GM23248 (cell line): ENCODE results near the gene CDX1. TPM values are rescaled to one million over a fixed set of nuclear protein-coding genes. Genes with fewer than 3 reads are reported as not detected.
A peak's percentile ranks its signal among the peaks of the same experiment; 100 is the strongest.

Source experiments
- DNase-seq: peaks from one replicate; pipeline ENCODE4 v3.0.0-alpha.2; 2015
- H2AFZ ChIP-seq: fragments of 200-600 bp; sonication (generic); 2 replicates; pipeline ENCODE4 v1.6.1; 2016; ENCODE audit warnings: antibody characterized with exemption
- H3F3A ChIP-seq: fragments of 200-600 bp; sonication (generic); 2 replicates; pipeline ENCODE4 v1.6.1; 2016; ENCODE audit warnings: mild to moderate bottlenecking, antibody characterized with exemption, mixed run types; ENCODE audit not compliant: insufficient read depth
- H3K27ac ChIP-seq: fragments of 200-600 bp; sonication (generic); 2 replicates; pipeline ENCODE4 v1.5.1; 2016; ENCODE audit warnings: mild to moderate bottlenecking
- H3K27me3 ChIP-seq: fragments of 200-600 bp; sonication (generic); replicated peaks from 2 replicates; pipeline ENCODE4 v1.6.1; 2016; ENCODE audit warnings: mild to moderate bottlenecking; ENCODE audit not compliant: insufficient read depth
- H3K36me3 ChIP-seq: fragments of 200-600 bp; sonication (generic); 2 replicates; pipeline ENCODE4 v1.6.1; 2016; ENCODE audit warnings: low read depth, mild to moderate bottlenecking
- H3K4me1 ChIP-seq: fragments of 200-600 bp; sonication (generic); 2 replicates; pipeline ENCODE4 v1.6.1; 2016; ENCODE audit warnings: mild to moderate bottlenecking; ENCODE audit not compliant: insufficient read depth
- H3K4me2 ChIP-seq: fragments of 200-600 bp; sonication (generic); one replicate; pipeline ENCODE4 v1.6.1; 2016; ENCODE audit warnings: mild to moderate bottlenecking; ENCODE audit not compliant: unreplicated experiment
- H3K4me3 ChIP-seq: fragments of 200-600 bp; sonication (generic); 2 replicates; pipeline ENCODE4 v1.5.1; 2016; ENCODE audit warnings: mild to moderate bottlenecking
- H3K79me2 ChIP-seq: fragments of 200-600 bp; sonication (generic); 2 replicates; pipeline ENCODE4 v1.6.1; 2016; ENCODE audit warnings: mild to moderate bottlenecking; ENCODE audit not compliant: insufficient read depth
- H3K9ac ChIP-seq: fragments of 200-600 bp; sonication (generic); 2 replicates; pipeline ENCODE4 v1.6.1; 2016; ENCODE audit warnings: mild to moderate bottlenecking
- H3K9me2 ChIP-seq: fragments of 200-600 bp; sonication (generic); 2 replicates; pipeline ENCODE4 v1.6.1; 2016; ENCODE audit warnings: mixed run types, mild to moderate bottlenecking, moderate library complexity; ENCODE audit not compliant: insufficient read depth
- H3K9me3 ChIP-seq: fragments of 200-600 bp; sonication (generic); one replicate; pipeline ENCODE4 v1.6.1; 2017; ENCODE audit warnings: low read depth
- H4K20me1 ChIP-seq: fragments of 200-600 bp; sonication (generic); 2 replicates; pipeline ENCODE4 v1.6.0; 2016; ENCODE audit not compliant: insufficient read depth
- EZH2 ChIP-seq: fragments of 200-600 bp; sonication (generic); IDR thresholded peaks from 2 replicates; pipeline ENCODE4 v1.6.1; 2018; ENCODE audit warnings: antibody characterized with exemption, mild to moderate bottlenecking; ENCODE audit not compliant: insufficient read depth, poor library complexity, severe bottlenecking
- EZH2phosphoT487 ChIP-seq: fragments of 200-600 bp; sonication (generic); IDR thresholded peaks from 2 replicates; pipeline ENCODE4 v1.6.1; 2018; ENCODE audit warnings: antibody characterized with exemption, moderate library complexity, mild to moderate bottlenecking, low read depth; ENCODE audit not compliant: insufficient read depth
- WGBS, 2 experiments: methylation state at CpG; one replicate each; pipeline ENCODE4 v1.1.6; 2015 to 2017; ENCODE audit warnings: low lambda C conversion rate in 2 of 2, low coverage in 1 of 2; ENCODE audit errors: missing lambda C conversion rate in 2 of 2; 5-methylcytosine and 5-hydroxymethylcytosine counted together
- in situ Hi-C: fragments of 300-500 bp; cut with MboI; formaldehyde crosslinking; loops from 2 replicates; pipeline ENCODE4 v1.15.0; 2020
- polyA plus RNA-seq: library from polyadenylated mRNA; unstranded; fragments of >200 nt; fragmentation: Nextera tagmentation; extraction: Ambion mirVana; gene quantifications from 2 replicates; pipeline ENCODE4 v1.2.1, GENCODE V29; 2016
- total RNA-seq: library from RNA; depleted of rRNA; stranded (reverse); fragments of >200 nt; shearing (Covaris generic); gene quantifications from 2 replicates; pipeline ENCODE4 v1.2.3, GENCODE V29; 2014

CDX1 gene
- total and polyA plus RNA-seq, 2 experiments from 2014 or later, result not detected

DNA sequence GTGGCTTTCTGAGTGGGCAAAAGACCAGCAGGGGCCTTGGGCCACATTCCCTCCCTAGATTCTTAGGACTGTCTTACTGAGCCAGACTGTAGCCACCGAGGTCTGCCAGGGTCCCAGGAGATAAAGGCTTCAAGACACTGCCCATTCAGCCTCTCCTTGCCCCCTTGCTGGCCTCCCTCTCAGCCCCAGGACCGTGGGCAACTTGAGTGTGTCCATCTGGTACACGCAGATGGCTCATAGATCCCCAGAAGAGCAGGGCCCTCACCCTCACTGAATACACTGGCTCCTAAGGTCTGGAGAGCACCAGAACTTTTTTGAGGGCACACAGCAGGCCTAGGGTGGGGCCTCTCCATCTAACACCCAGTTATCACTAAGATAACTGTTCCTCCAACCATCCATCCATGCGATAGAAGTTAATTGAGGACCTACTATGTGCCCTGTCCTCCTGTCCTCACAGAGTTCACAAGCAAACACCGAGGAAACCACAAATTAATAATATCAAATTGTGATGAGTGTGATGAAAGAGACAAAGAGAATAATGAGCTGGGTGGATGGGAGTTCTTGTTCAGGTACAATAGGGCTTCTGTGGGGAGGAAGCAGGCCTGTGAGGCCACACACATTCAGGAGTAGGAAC, 6.0 kb upstream of the CDX1 start:
- Histone ChIP-seq H3K9ac (peak overlapping the region; percentile 72), H3K79me2 (no peaks in the 10 kb centered on the region), H2AFZ (peak overlapping the region; percentile 83), H3K4me2 (no peak overlapping the region), H3K27me3 (no peaks in the 10 kb centered on the region), H3K27ac (peak overlapping the region; percentile 92), H3K9me3 (no peaks in the 10 kb centered on the region), H3K9me2 (no peaks in the 10 kb centered on the region), H3K4me1 (peaks cover 52% of the 10 kb centered on the region), H3K36me3 (no peaks in the 10 kb centered on the region), H4K20me1 (no peaks in the 10 kb centered on the region), H3F3A (peaks cover 44% of the 10 kb centered on the region), H3K4me3 (no peak overlapping the region)
- whole genome bisulfite sequencing, 2 experiments, result 38 to 48% methylated on average over 5 of the region's 5 CpGs
- in situ Hi-C loops, result no loop called here
- TF ChIP-seq EZH2phosphoT487, result no peak
- TF ChIP-seq EZH2, result no peak
- peak; percentile 47 for DNase-seq

DNA sequence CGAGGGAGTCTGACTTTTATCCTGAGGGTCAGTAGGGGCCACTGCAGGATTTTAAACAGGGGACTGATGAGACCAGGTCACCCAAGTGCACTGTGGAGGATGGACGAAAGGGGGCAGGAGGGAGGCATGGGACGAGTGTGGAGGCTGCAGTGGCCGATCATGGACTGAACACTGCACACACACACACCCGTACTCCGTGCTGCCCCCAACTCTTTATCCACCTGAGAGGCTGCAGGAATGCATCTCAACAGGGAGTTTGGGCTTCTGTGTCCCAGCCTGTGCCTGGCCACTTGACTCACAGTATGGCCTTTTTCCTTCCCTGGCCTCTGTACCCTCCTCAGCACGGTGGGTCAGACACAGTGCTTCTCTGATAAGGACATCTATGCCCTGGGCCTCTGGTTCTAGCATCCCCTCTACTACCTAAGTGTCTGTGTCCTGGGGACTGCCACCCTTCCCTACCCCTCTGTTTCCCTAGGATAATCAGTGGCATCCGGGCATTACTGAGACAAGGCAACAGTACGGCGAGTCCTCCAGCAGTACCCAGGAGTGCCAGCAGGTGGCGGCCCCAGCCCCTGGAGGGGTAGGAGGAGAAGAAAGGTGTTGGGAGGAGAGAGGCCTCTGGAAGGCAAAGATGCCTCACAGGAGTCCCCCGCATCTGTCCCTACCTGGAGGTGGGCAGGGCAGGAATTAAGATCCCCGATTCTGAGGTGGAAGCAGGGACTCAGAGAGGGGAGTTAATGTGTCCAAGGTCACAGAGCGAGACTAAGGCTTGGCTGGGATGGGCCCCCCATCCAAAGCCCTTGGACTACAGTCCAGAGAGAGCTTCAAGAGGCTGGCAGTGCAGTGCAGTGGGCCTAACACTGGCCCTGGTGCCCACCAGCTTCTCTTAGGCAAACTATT, 5.1 kb upstream of the CDX1 start:
- H3K9ac ChIP-seq, result no peak overlapping the region
- H3F3A ChIP-seq, result peaks cover 39% of the 10 kb centered on the region
- in situ Hi-C loops, result no loop called here
- peak overlapping the region; percentile 92 for H3K27ac ChIP-seq
- no peak for TF ChIP-seq EZH2
- TF ChIP-seq EZH2phosphoT487, result no peak
- no peak overlapping the region for H3K4me2 ChIP-seq
- peak; percentile 80 for DNase-seq
- no peaks in the 10 kb centered on the region for H3K9me3 ChIP-seq
- peak overlapping the region; percentile 83 for H2AFZ ChIP-seq
- no peaks in the 10 kb centered on the region for H3K27me3 ChIP-seq
- no peaks in the 10 kb centered on the region for H3K36me3 ChIP-seq
- peaks cover 47% of the 10 kb centered on the region for H3K4me1 ChIP-seq
- H3K9me2 ChIP-seq, result no peaks in the 10 kb centered on the region
- no peak overlapping the region for H3K4me3 ChIP-seq
- H3K79me2 ChIP-seq, result no peaks in the 10 kb centered on the region
- no peaks in the 10 kb centered on the region for H4K20me1 ChIP-seq
- WGBS, 2 experiments, result 18 to 20% methylated on average over 14 of the region's 14 CpGs

DNA sequence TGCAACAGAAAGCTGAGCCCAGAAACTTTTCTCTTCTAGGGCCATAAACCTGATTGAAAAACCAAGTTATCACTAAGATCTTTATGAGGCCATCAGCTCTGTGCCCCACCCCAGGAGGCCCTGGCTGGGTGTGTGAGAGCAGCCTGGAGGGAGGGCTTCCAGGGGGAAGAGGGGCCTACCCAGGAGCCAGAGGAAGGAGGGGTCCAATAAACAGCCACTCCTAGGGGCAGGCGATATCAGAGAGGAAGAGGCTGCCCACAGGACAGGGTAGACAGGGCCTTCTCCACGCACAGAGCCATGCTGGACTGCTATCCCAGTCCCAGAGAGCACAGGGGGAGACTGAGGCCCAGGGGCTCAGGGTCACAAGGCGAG, 4.5 kb upstream of the CDX1 start:
- no peaks in the 10 kb centered on the region for H4K20me1 ChIP-seq
- H3K9me2 ChIP-seq, result no peaks in the 10 kb centered on the region
- no peak overlapping the region for H3K9ac ChIP-seq
- WGBS, 2 experiments, result 89 to 97% methylated on average over 3 of the region's 3 CpGs
- no peak for DNase-seq
- H3K9me3 ChIP-seq, result no peaks in the 10 kb centered on the region
- no peaks in the 10 kb centered on the region for H3K27me3 ChIP-seq
- H3K4me2 ChIP-seq, result no peak overlapping the region
- in situ Hi-C loops, result no loop called here
- H3K79me2 ChIP-seq, result no peaks in the 10 kb centered on the region
- TF ChIP-seq EZH2 (no peak), EZH2phosphoT487 (no peak)
- no peak overlapping the region for H2AFZ ChIP-seq
- no peak overlapping the region for H3K27ac ChIP-seq
- no peaks in the 10 kb centered on the region for H3K36me3 ChIP-seq
- H3F3A ChIP-seq, result peaks cover 37% of the 10 kb centered on the region
- no peak overlapping the region for H3K4me3 ChIP-seq
- H3K4me1 ChIP-seq, result peaks cover 47% of the 10 kb centered on the region

DNA sequence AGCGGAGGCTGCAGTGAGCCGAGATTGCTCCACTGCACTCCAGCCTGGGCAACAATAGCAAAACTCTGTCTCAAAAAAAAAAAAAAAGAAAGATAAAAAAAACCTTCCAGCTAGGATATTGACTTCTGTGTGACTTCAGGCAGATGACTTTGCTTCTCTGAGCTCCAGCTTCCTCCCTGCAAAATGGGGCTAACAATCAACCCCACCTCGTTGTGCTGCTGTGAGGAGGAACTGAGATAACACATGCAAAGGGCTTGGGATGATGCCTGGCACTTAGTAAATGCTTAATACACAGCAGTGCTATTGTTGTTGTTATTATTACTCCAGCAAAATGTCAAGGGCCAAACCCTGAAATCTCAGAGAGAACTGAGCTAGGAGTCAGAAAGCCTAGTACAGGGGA, 3.5 kb upstream of the CDX1 start:
- Histone ChIP-seq H3K4me2 (no peak overlapping the region), H3K9me3 (no peaks in the 10 kb centered on the region), H3K27ac (no peak overlapping the region), H2AFZ (no peak overlapping the region), H4K20me1 (no peaks in the 10 kb centered on the region), H3K36me3 (no peaks in the 10 kb centered on the region), H3K4me3 (no peak overlapping the region), H3K4me1 (peaks cover 40% of the 10 kb centered on the region), H3K27me3 (no peaks in the 10 kb centered on the region), H3K79me2 (no peaks in the 10 kb centered on the region), H3K9me2 (no peaks in the 10 kb centered on the region), H3F3A (peaks cover 31% of the 10 kb centered on the region), H3K9ac (no peak overlapping the region)
- TF ChIP-seq EZH2 (no peak), EZH2phosphoT487 (no peak)
- in situ Hi-C loops, result no loop called here
- no peak for DNase-seq
- 34 to 55% methylated on average over 2 to 3 of the region's 3 CpGs for WGBS, 2 experiments
